Measurements from ENCODE around the gene MORC1.
"Not testable (repeated sequence)": the region's sequence is repeated elsewhere in the genome, so short reads cannot be mapped to it uniquely, and the experiment has no call there.

The MORC1 gene

DNA sequence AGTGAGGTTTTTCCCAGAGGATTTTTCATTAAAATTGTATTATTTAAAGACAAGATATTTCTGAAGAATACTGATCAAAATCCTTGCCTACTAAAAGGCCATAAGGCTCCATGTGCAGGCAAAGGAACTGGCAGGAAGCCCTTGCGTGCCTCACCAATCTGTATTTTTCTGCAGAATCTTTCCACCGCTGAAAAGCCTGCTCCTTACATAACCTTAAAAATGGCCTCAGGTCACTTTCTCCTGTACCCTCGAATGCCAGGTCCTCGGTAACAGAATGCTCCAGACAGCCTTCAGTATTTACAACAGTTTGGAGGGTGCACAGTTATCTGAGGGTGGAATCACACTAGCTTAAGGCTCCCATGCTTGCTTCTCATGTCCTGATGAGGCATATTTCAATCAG is 3.2 kb downstream of the MORC1 start:
- no peak for DNase-seq (ENCODE audit: low read depth, low spot score)
- no peak overlapping the region for H3K27ac ChIP-seq

- no peak for DNase-seq (ENCODE audit: low read depth, low spot score)
- no peak overlapping the region for H3K27ac ChIP-seq
Observed at GRCh38 chr3:109112946-109113760, 4.8 kb downstream of the MORC1 start.

GRCh38 chr3:109109574-109109973 is 8.4 kb downstream of the MORC1 start:
- no peak for DNase-seq (ENCODE audit: low read depth, low spot score)
- no peak overlapping the region for H3K27ac ChIP-seq

DNA sequence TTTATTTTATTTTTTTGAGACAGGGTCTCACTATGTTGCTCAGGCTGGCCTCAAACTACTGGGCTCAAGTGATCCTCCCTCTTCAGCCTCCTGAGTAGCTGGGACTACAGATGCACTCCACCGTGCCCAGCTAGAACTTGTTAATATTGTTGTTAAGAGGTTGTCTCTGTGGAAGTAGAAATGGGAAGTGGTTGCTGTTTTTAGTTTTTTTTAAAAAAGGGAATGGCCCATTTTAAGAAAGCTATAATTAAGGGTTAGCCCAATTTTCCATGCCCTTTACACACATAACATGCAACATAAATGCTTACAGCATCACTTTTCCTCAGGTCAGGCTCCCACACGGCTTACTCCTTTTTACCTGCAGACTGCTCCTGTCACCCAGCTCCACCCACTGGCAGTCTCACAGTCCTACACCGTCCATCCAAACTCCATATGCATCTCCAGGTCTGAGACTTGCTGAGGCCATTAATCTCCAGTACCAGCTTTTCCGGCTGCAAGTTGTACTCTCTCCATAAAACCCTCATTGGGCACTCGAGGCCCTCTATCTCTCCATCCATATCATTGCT is 19.8 kb downstream of the MORC1 start:
- no peak overlapping the region for H3K27ac ChIP-seq
- no peak for DNase-seq (ENCODE audit: low read depth, low spot score)

GRCh38 chr3:109095166-109095565 is 22.8 kb downstream of the MORC1 start:
- no peak for DNase-seq (ENCODE audit: low read depth, low spot score)
- H3K27ac ChIP-seq: no peak overlapping the region

DNA sequence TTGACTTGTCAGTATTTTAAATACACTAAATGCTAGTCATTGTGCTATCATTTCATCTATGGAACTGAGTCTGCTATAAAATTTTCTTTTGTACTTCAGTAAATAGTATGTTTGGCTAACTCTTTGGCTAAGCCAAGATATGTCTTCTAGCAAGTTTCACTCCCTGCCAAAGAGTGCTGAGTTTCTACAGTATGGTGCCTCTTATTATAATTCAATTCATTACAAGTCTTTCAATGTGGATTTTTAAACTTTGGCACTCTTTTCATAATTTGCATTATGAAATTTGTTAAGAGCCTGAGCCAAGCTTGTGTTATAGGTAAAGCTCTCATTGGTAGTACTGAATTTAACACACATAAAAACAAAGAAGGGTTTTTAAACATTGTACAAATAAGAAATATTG is 24.4 kb downstream of the MORC1 start:
- DNase-seq (ENCODE audit: low read depth, low spot score): no peak
- H3K27ac ChIP-seq: no peak overlapping the region

GRCh38 chr3:109091846-109092245 is 26.1 kb downstream of the MORC1 start:
- no peak overlapping the region for H3K27ac ChIP-seq

GRCh38 chr3:109089265-109089664 is 28.7 kb downstream of the MORC1 start:
- no peak overlapping the region for H3K27ac ChIP-seq
- no peak for DNase-seq (ENCODE audit: low read depth, low spot score)

More at GRCh38 chr3:109091846-109092245, 26.1 kb downstream of the MORC1 start:
- no peak for DNase-seq (ENCODE audit: low read depth, low spot score)

GRCh38 chr3:109081746-109082510 is 36.0 kb downstream of the MORC1 start:
- peak; percentile 8 for DNase-seq (ENCODE audit: low read depth, low spot score)
- H3K27ac ChIP-seq: no peak overlapping the region

- not testable (repeated sequence) for DNase-seq (ENCODE audit: low read depth, low spot score); H3K27ac ChIP-seq
Observed at GRCh38 chr3:109080090-109080489, 37.8 kb downstream of the MORC1 start.

GRCh38 chr3:109073116-109073515 is 44.8 kb downstream of the MORC1 start:
- H3K27ac ChIP-seq: no peak overlapping the region
- no peak for DNase-seq (ENCODE audit: low read depth, low spot score)

GRCh38 chr3:109072194-109072593 is 45.7 kb downstream of the MORC1 start:
- DNase-seq (ENCODE audit: low read depth, low spot score): no peak
- H3K27ac ChIP-seq: no peak overlapping the region

GRCh38 chr3:109071350-109072142 is 46.4 kb downstream of the MORC1 start:
- no peak overlapping the region for H3K27ac ChIP-seq
- no peak for DNase-seq (ENCODE audit: low read depth, low spot score)

- H3K27ac ChIP-seq: no peak overlapping the region
- no peak for DNase-seq (ENCODE audit: low read depth, low spot score)
Observed at GRCh38 chr3:109070211-109070610, 47.7 kb downstream of the MORC1 start.

DNA sequence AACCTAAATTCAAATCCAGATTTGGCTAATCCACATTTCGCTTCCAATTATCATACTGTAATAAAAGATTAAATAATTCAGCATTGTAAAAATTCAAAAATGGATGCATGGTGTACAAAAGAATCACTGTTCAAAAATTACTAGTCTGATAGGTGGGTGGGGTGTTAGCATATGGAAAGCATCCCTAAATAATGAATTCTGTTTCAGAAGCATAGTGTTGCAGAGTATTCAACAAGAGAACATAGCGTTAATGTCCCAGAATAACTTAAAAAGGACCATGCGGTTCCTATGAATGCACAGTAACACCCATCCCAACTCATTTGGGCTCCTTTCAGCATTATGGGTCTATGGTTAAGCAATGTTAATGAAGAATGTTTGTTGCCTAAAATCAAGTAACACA is 51.1 kb downstream of the MORC1 start:
- no peak overlapping the region for H3K27ac ChIP-seq
- DNase-seq (ENCODE audit: low read depth, low spot score): no peak

GRCh38 chr3:109059264-109059663 is 58.7 kb downstream of the MORC1 start:
- DNase-seq (ENCODE audit: low read depth, low spot score): no peak
- H3K27ac ChIP-seq: no peak overlapping the region

- no peak overlapping the region for H3K27ac ChIP-seq
- DNase-seq (ENCODE audit: low read depth, low spot score): no peak
Observed at GRCh38 chr3:109057616-109058015, 60.3 kb downstream of the MORC1 start.

GRCh38 chr3:109057056-109057455 is 60.9 kb downstream of the MORC1 start:
- no peak overlapping the region for H3K27ac ChIP-seq
- DNase-seq (ENCODE audit: low read depth, low spot score): no peak

- no peak for DNase-seq (ENCODE audit: low read depth, low spot score)
- H3K27ac ChIP-seq: no peak overlapping the region
Observed at GRCh38 chr3:109050591-109051167, 67.3 kb downstream of the MORC1 start.

DNA sequence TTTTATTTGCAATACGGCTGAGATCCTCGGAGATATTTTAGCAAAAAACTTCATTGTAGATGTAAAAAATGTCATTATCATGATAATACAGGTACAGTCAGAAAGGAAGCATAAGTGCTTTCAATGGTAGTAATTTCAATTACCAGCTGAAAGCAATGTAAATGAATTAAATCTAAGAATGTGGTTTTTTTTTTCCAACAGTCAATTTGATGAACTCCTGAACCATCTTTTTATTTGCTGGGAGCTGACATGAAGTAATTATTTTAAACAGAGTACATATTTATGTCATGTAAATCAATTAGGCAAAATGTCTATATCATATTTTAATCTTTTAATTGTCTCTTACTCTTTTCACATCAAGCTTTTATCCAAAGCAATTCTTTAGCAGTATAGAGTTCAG is 70.6 kb downstream of the MORC1 start:
- no peak for DNase-seq (ENCODE audit: low read depth, low spot score)
- no peak overlapping the region for H3K27ac ChIP-seq
